Loucy (cell line): ENCODE measurements around the gene TRAPPC12.

ENCODE experiments used
- CTCF ChIP-seq: fragments of 200-600 bp; sonication (generic); conservative IDR thresholded peaks from 2 replicates; pipeline ENCODE4 v1.5.1; 2014; ENCODE audit warnings: mild to moderate bottlenecking, antibody characterized with exemption, low read length
- EZH2phosphoT487 ChIP-seq: fragments of 200-600 bp; IDR thresholded peaks from 2 replicates; pipeline ENCODE4 v1.6.1; 2018; ENCODE audit warnings: antibody characterized with exemption, mild to moderate bottlenecking, moderate library complexity, borderline replicate concordance

DNA sequence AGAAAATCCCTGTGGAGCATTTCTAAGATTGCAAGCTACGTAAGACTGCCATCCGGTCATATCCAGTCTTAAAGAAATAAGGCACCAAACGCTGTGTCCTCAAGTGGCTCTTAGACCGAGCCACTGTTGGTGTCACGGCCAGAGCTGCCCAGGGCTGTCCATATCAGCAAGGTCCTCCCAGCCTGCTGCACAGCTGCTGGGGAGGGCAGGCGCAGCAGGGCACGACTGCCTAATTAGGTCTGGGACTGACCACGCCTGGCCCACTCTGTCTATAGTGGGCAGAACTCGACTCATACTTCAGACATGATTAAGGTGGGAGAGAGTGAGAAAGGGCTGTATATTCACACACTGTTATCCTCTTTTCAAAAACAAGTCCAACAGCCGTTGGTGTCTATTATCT is 41.2 kb upstream of the TRAPPC12 start:
- TF ChIP-seq CTCF (no peak), EZH2phosphoT487 (no peak)
